HCT116 (cell line): ENCODE results near the gene SNRNP27. TPM values are rescaled to one million over a fixed set of nuclear protein-coding genes. Genes with fewer than 3 reads are reported as not detected.

Experiments used
- ATAC-seq: fragments of 200-7000 bp; cut with Tn5 transposase; 2 replicates; pipeline ENCODE4 v1.9.1; 2020; ENCODE audit warnings: mild to moderate bottlenecking, moderate library complexity
- BruUV-seq: library from RNA; stranded (reverse); fragments of 400-500 nt; replicated peaks from 2 replicates; lab custom pipeline; 2021; lab: Mats Ljungman, UMichigan
- CTCF ChIA-PET: fragments of 300-600 bp; sonication (Branson Sonifier 250); formaldehyde crosslinking; loops from one replicate; lab custom pipeline; 2021; ENCODE audit warnings: antibody characterized with exemption; lab: Charles Lee
- POLR2A ChIA-PET: fragments of 300-600, 350-600 bp; sonication (Branson Sonifier 250); formaldehyde crosslinking; loops from one replicate; lab custom pipeline; 2021; ENCODE audit warnings: antibody characterized with exemption; lab: Charles Lee
- RAD21 ChIA-PET, 2 experiments: fragments of 300-600 bp; sonication (Branson Sonifier 250); formaldehyde crosslinking; loops; one replicate each; lab custom pipeline; 2023; ENCODE audit warnings: low total read pairs in 2 of 2; ENCODE audit not compliant: uncharacterized antibody in 2 of 2, unreplicated experiment in 2 of 2, low non-redundant PET in 1 of 2; lab: Charles Lee
- DNase-seq: peaks from one replicate; pipeline ENCODE4 v3.0.0-alpha.2; 2010; ENCODE audit warnings: low read depth, low spot score
- H2AFZ ChIP-seq: fragments of 200-600 bp; shearing (Covaris generic), sonication (generic); 2 replicates; pipeline ENCODE4 v1.6.1; 2017; ENCODE audit warnings: low read depth, mixed run types, mixed read lengths, antibody characterized with exemption, low read length; ENCODE audit not compliant: poor library complexity, severe bottlenecking
- H3K27ac ChIP-seq: 2 replicates; pipeline ENCODE4 v1.5.1; 2012; ENCODE audit warnings: low read depth, low read length
- H3K27me3 ChIP-seq: fragments of 200-600 bp; sonication (generic); 2 replicates; pipeline ENCODE4 v1.6.1; 2016; ENCODE audit warnings: mixed run types, low read length, mixed read lengths; ENCODE audit not compliant: insufficient read depth
- H3K36me3 ChIP-seq, 2 experiments: fragments of 200-500 bp in 1 of 2; fragments of 200-600 bp in 1 of 2; sonication (Bioruptor generic) in 1 of 2; sonication (generic) in 1 of 2; 2 replicates each; pipeline versions ENCODE4 v1.5.1 to v1.6.1; 2014 to 2016; ENCODE audit warnings: low read length in 2 of 2, inconsistent platforms in 1 of 2, mixed read lengths in 1 of 2, mixed run types in 1 of 2; ENCODE audit not compliant: insufficient read depth in 2 of 2, control insufficient read depth in 1 of 2
- H3K4me1 ChIP-seq, 2 experiments: fragments of 200-600 bp in 1 of 2; sonication (generic) in 1 of 2; 2 replicates each; pipeline versions ENCODE4 v1.5.1 to v1.6.1; 2012 to 2017; ENCODE audit warnings: low read length in 2 of 2, inconsistent platforms in 1 of 2, mild to moderate bottlenecking in 1 of 2, mixed read lengths in 1 of 2, mixed run types in 1 of 2, moderate library complexity in 1 of 2; ENCODE audit not compliant: insufficient read depth in 2 of 2, control insufficient read depth in 1 of 2
- H3K4me2 ChIP-seq: fragments of 200-600 bp; sonication (generic); 2 replicates; pipeline ENCODE4 v1.6.1; 2017; ENCODE audit warnings: mixed run types, low read length, mixed read lengths
- H3K4me3 ChIP-seq, 2 experiments: fragments of 200-600 bp in 1 of 2; sonication (generic) in 1 of 2; replicated peaks in 1 of 2; 2 replicates each; pipeline ENCODE4 v1.5.1; 2011 to 2016; ENCODE audit warnings: low read length in 2 of 2, control low read depth in 1 of 2, low read depth in 1 of 2, mild to moderate bottlenecking in 1 of 2, mixed read lengths in 1 of 2, mixed run types in 1 of 2
- H3K79me2 ChIP-seq: fragments of 200-600 bp; sonication (generic); 2 replicates; pipeline ENCODE4 v1.6.1; 2017; ENCODE audit warnings: mild to moderate bottlenecking, mixed run types, low read length, moderate library complexity, mixed read lengths; ENCODE audit not compliant: insufficient read depth
- H3K9ac ChIP-seq: fragments of 200-600 bp; sonication (generic); 2 replicates; pipeline ENCODE4 v1.6.1; 2016; ENCODE audit warnings: low read length, mixed read lengths
- H3K9me2 ChIP-seq: fragments of 200-600 bp; sonication (generic), shearing (Covaris generic); 2 replicates; pipeline ENCODE4 v1.6.1; 2017; ENCODE audit warnings: mixed run types, mild to moderate bottlenecking, moderate library complexity; ENCODE audit not compliant: insufficient read depth
- H3K9me3 ChIP-seq, 2 experiments: fragments of 200-500 bp in 1 of 2; fragments of 200-600 bp in 1 of 2; sonication (Bioruptor generic) in 1 of 2; sonication (generic) in 1 of 2; 2 replicates each; pipeline ENCODE4 v1.6.1; 2014 to 2017; ENCODE audit warnings: low read length in 2 of 2, mixed read lengths in 2 of 2, inconsistent platforms in 1 of 2, low read depth in 1 of 2, mild to moderate bottlenecking in 1 of 2, mixed run types in 1 of 2, moderate library complexity in 1 of 2; ENCODE audit not compliant: control insufficient read depth in 1 of 2, insufficient read depth in 1 of 2
- H4K20me1 ChIP-seq: fragments of 200-600 bp; sonication (generic), shearing (Covaris generic); 2 replicates; pipeline ENCODE4 v1.6.1; 2017; ENCODE audit warnings: mixed run types, mild to moderate bottlenecking, moderate library complexity; ENCODE audit not compliant: insufficient read depth
- POLR2AphosphoS5 ChIP-seq: IDR thresholded peaks from 2 replicates; pipeline ENCODE4 v1.6.1; 2011; ENCODE audit warnings: mild to moderate bottlenecking, low read depth, low read length, moderate library complexity
- SRF ChIP-seq: IDR thresholded peaks from 2 replicates; pipeline ENCODE4 v1.6.1; 2012; ENCODE audit warnings: low read depth
- TCF7L2 ChIP-seq: IDR thresholded peaks from 2 replicates; pipeline ENCODE4 v1.7.0; 2011; ENCODE audit warnings: borderline replicate concordance, inconsistent platforms; ENCODE audit not compliant: insufficient read depth, insufficient read length; ENCODE audit errors: extremely low read depth
- intact Hi-C: fragments of 100-400 bp; cut with micrococcal nuclease; formaldehyde crosslinking; loops from 2 replicates; pipeline ENCODE4 v1.10.0; 2022
- total RNA-seq: library from RNA; stranded (reverse); gene quantifications from one replicate; pipeline ENCODE4 v1.2.1, GENCODE V29; 2021; ENCODE audit not compliant: unreplicated experiment
- TF ChIP-seq, protein P1 (sequence below): IDR thresholded peaks from 2 replicates; pipeline ENCODE4 v1.6.1; 2012

Gene SNRNP27
- total RNA-seq, 1 experiment from 2014 or later, result 44.4 TPM

DNA sequence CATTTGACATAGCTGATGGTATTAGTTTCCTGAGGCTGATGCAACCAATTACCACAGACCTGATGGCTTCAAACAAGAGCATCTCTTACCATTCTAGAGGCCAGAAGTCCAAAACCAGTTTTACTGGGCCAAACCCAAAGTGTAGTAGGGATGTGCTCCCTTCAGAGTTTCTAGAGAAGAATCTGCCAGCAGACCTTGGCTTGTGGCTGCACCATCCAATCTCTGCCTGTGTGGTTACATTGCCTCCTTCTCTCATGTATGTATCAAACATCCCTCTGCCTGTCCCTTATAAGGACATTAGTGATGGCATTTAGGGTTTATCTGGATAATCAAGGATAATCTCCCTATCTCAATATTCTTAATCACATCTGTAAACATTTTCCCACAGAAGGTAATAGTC is 4.5 kb upstream of the SNRNP27 start:
- ATAC-seq, result no peak
- TF ChIP-seq POLR2AphosphoS5 (no peak), SRF (no peak), TCF7L2 (no peak)
- TF ChIP-seq, all 23 proteins: peak for 0
- Histone ChIP-seq H3K36me3 (no peaks in the 10 kb centered on the region), H4K20me1 (no peaks in the 10 kb centered on the region), H3K4me2 (no peak overlapping the region), H3K27me3 (no peaks in the 10 kb centered on the region), H3K27ac (no peak overlapping the region), H3K4me1 (peaks cover 2 to 5% of the 10 kb centered on the region in 2 experiments; a peak in 3 of 4 replicates), H3K4me3 (no peak overlapping the region), H3K9me2 (no peaks in the 10 kb centered on the region), H3K79me2 (peaks cover 5% of the 10 kb centered on the region), H3K9ac (no peak overlapping the region), H3K9me3 (no peaks in the 10 kb centered on the region), H2AFZ (no peak overlapping the region)
- RAD21 ChIA-PET, result no interaction called here
- no TSS peak for BruUV-seq
- CTCF ChIA-PET, result no interaction called here
- no peak for DNase-seq
- POLR2A ChIA-PET, result interaction anchor here (0.7 kb wide), 1 partner anchor 454 kb away, joined by 3 read pairs; no protein-coding TSS in a partner anchor
- intact Hi-C loops, result no loop called here

DNA sequence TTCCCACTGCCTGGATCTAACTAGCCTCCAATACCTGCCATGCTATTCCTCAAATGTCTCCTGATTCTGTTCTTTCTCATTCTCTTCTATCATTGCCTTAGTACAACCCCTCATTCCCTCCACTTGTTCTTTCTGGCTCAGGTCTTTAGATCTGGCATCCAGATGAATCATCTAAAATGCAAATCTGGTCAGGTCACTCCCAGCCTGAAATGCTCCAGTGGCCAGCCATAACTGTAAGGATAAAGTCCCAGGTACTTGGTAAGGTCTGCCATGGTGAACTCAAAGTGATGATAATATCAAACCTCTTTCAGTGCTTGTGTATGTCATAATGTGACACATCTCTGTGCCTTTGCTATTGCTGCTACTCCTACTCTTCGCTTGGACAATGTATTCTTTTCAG is 2.9 kb upstream of the SNRNP27 start:
- DNase-seq (no peak), ATAC-seq (no peak)
- no peak overlapping the region for H3K4me2 ChIP-seq
- POLR2A ChIA-PET, result no interaction called here
- H4K20me1 ChIP-seq, result no peaks in the 10 kb centered on the region
- H3K4me3 ChIP-seq, result no peak overlapping the region
- CTCF ChIA-PET, result interaction anchor here (1.4 kb wide), 1 partner anchor 166 kb away, joined by 4 read pairs; no protein-coding TSS in a partner anchor
- peaks cover 10 to 12% of the 10 kb centered on the region in 2 experiments for H3K4me1 ChIP-seq
- no peak overlapping the region for H2AFZ ChIP-seq
- intact Hi-C loops, result no loop called here
- H3K9ac ChIP-seq, result no peak overlapping the region
- H3K79me2 ChIP-seq, result peaks cover 19% of the 10 kb centered on the region
- H3K27ac ChIP-seq, result no peak overlapping the region
- no peaks in the 10 kb centered on the region for H3K9me2 ChIP-seq
- no TSS peak for BruUV-seq
- H3K9me3 ChIP-seq, result no peaks in the 10 kb centered on the region
- H3K36me3 ChIP-seq, result no peaks in the 10 kb centered on the region
- RAD21 ChIA-PET, result no interaction called here
- TF ChIP-seq, protein P1, sequence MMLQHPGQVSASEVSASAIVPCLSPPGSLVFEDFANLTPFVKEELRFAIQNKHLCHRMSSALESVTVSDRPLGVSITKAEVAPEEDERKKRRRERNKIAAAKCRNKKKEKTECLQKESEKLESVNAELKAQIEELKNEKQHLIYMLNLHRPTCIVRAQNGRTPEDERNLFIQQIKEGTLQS, result no peak
- H3K27me3 ChIP-seq, result no peaks in the 10 kb centered on the region
